ENCODE data around the gene MRPS18C.

The MRPS18C gene

DNA sequence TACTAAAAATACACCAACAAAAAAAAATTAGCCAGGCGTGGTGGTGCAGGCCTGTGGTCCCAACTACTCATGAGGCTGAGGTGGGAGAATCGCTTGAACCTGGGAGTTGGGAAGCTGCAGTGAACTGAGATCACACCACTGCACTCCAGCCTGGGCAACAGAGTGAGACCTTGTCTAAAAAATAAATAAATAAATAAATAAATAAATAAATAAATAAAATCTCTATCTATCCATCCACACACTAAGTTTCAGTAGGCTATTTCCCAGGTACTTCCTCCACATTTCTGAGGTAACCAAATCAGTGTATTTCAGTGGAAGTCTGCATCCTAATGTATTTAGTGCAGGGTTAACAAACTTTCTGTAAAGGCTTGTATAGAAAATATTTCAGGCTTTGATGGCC, 18.1 kb downstream of the MRPS18C start (continued):
- no peak for TF ChIP-seq ELK4 (IDR thresholded peaks at IDR 0.05; ENCODE audit: borderline replicate concordance, low read depth, low read length)
- TF ChIP-seq ZNF202 (tag by site-specific recombination; IDR thresholded peaks at IDR 0.05; ENCODE audit: borderline replicate concordance): peak; percentile 58; the same call in 1 of the 2 replicates
- TF ChIP-seq, protein P1, sequence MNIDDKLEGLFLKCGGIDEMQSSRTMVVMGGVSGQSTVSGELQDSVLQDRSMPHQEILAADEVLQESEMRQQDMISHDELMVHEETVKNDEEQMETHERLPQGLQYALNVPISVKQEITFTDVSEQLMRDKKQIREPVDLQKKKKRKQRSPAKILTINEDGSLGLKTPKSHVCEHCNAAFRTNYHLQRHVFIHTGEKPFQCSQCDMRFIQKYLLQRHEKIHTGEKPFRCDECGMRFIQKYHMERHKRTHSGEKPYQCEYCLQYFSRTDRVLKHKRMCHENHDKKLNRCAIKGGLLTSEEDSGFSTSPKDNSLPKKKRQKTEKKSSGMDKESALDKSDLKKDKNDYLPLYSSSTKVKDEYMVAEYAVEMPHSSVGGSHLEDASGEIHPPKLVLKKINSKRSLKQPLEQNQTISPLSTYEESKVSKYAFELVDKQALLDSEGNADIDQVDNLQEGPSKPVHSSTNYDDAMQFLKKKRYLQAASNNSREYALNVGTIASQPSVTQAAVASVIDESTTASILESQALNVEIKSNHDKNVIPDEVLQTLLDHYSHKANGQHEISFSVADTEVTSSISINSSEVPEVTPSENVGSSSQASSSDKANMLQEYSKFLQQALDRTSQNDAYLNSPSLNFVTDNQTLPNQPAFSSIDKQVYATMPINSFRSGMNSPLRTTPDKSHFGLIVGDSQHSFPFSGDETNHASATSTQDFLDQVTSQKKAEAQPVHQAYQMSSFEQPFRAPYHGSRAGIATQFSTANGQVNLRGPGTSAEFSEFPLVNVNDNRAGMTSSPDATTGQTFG (tag by site-specific recombination; IDR thresholded peaks at IDR 0.05; ENCODE audit: borderline replicate concordance): no peak
- TF ChIP-seq MZF1 (tag by site-specific recombination; IDR thresholded peaks at IDR 0.05; ENCODE audit: borderline replicate concordance): no peak; the same call in 1 of the 2 replicates
- TF ChIP-seq TSHZ1 (tag by site-specific recombination; IDR thresholded peaks at IDR 0.05; ENCODE audit: borderline replicate concordance): peak; percentile 40; the same call in 1 of the 2 replicates
- TF ChIP-seq ZNF138 (tag by site-specific recombination; IDR thresholded peaks at IDR 0.05; ENCODE audit: borderline replicate concordance): no peak
- TF ChIP-seq, protein P2, sequence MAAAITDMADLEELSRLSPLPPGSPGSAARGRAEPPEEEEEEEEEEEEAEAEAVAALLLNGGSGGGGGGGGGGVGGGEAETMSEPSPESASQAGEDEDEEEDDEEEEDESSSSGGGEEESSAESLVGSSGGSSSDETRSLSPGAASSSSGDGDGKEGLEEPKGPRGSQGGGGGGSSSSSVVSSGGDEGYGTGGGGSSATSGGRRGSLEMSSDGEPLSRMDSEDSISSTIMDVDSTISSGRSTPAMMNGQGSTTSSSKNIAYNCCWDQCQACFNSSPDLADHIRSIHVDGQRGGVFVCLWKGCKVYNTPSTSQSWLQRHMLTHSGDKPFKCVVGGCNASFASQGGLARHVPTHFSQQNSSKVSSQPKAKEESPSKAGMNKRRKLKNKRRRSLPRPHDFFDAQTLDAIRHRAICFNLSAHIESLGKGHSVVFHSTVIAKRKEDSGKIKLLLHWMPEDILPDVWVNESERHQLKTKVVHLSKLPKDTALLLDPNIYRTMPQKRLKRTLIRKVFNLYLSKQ (tag by site-specific recombination; IDR thresholded peaks at IDR 0.05; ENCODE audit: borderline replicate concordance): peak; percentile 69; the same call in 1 of the 2 replicates
- TF ChIP-seq ZNF37A (tag by site-specific recombination; IDR thresholded peaks at IDR 0.05): no peak
- TF ChIP-seq, protein P3, sequence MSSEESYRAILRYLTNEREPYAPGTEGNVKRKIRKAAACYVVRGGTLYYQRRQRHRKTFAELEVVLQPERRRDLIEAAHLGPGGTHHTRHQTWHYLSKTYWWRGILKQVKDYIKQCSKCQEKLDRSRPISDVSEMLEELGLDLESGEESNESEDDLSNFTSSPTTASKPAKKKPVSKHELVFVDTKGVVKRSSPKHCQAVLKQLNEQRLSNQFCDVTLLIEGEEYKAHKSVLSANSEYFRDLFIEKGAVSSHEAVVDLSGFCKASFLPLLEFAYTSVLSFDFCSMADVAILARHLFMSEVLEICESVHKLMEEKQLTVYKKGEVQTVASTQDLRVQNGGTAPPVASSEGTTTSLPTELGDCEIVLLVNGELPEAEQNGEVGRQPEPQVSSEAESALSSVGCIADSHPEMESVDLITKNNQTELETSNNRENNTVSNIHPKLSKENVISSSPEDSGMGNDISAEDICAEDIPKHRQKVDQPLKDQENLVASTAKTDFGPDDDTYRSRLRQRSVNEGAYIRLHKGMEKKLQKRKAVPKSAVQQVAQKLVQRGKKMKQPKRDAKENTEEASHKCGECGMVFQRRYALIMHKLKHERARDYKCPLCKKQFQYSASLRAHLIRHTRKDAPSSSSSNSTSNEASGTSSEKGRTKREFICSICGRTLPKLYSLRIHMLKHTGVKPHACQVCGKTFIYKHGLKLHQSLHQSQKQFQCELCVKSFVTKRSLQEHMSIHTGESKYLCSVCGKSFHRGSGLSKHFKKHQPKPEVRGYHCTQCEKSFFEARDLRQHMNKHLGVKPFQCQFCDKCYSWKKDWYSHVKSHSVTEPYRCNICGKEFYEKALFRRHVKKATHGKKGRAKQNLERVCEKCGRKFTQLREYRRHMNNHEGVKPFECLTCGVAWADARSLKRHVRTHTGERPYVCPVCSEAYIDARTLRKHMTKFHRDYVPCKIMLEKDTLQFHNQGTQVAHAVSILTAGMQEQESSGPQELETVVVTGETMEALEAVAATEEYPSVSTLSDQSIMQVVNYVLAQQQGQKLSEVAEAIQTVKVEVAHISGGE (tag by site-specific recombination; conservative IDR thresholded peaks at IDR 0.05; ENCODE audit: low read depth): peak; percentile 75
- TF ChIP-seq ZBTB1 (tag by site-specific recombination; IDR thresholded peaks at IDR 0.05): no peak
- TF ChIP-seq ZNF48 (tag by site-specific recombination; IDR thresholded peaks at IDR 0.05): no peak
- TF ChIP-seq ZIC2 (tag by site-specific recombination; IDR thresholded peaks at IDR 0.05): no peak
- no peak for TF ChIP-seq ZNF416 (tag by site-specific recombination; IDR thresholded peaks at IDR 0.05)
- peak; percentile 63; the same call in 1 of the 2 replicates for TF ChIP-seq ZNF292 (tag by site-specific recombination; IDR thresholded peaks at IDR 0.05; ENCODE audit: borderline replicate concordance, low read depth)
- peak; percentile 75; the same call in 1 of the 2 replicates for TF ChIP-seq ZNF140 (tag by site-specific recombination; IDR thresholded peaks at IDR 0.05)
- no peak for TF ChIP-seq ZNF747 (tag by site-specific recombination; IDR thresholded peaks at IDR 0.05)
- no peak for TF ChIP-seq ZNF341 (tag by site-specific recombination; IDR thresholded peaks at IDR 0.05; ENCODE audit: low read depth)
- TF ChIP-seq ZSCAN4 (tag by site-specific recombination; IDR thresholded peaks at IDR 0.05): no peak
- no peak for TF ChIP-seq HOXA7 (CRISPR knock-in tag; IDR thresholded peaks at IDR 0.05; ENCODE audit: borderline replicate concordance)
- no peak for TF ChIP-seq GLIS1 (tag by site-specific recombination; IDR thresholded peaks at IDR 0.05)
- no peak for TF ChIP-seq ZNF404 (tag by site-specific recombination; IDR thresholded peaks at IDR 0.05)
- peak; percentile 73; the same call in 1 of the 2 replicates for TF ChIP-seq ZNF639 (tag by site-specific recombination; IDR thresholded peaks at IDR 0.05)
- no peak for TF ChIP-seq ZNF335 (tag by site-specific recombination; conservative IDR thresholded peaks at IDR 0.05)
